Measurements from ENCODE around the gene CHCHD5. TPM values are rescaled to one million over a fixed set of nuclear protein-coding genes. Genes with fewer than 3 reads are reported as not detected.
"Not testable (repeated sequence)": the region's sequence is repeated elsewhere in the genome, so short reads cannot be mapped to it uniquely, and the experiment has no call there.

CHCHD5 gene
- total RNA-seq, result 10 to 100 TPM; 26.3 to 35.4 TPM

- peak; percentile 95 for DNase-seq (ENCODE audit: low spot score)
- no peaks in the 10 kb centered on the region for H3K27me3 ChIP-seq (replicated peaks; ENCODE audit: insufficient read depth)
- H3K9me3 ChIP-seq, result no peaks in the 10 kb centered on the region
- peak within 1 kb of the TSS; percentile 90 to 92 for H3K27ac ChIP-seq
- peak in 3 of 4 experiments; percentile 29 to 54 (median 50) for TF ChIP-seq CTCF (IDR thresholded peaks at IDR 0.05)
- peak; percentile 38 for TF ChIP-seq POLR2A (IDR thresholded peaks at IDR 0.05)
- peak; percentile 97 for TF ChIP-seq POLR2AphosphoS5 (IDR thresholded peaks at IDR 0.05)
- intact Hi-C loops (cut with DNase I), result loop anchor here (2.0 to 10.0 kb wide), 6 partner anchors 42 to 530 kb away; partner anchors contain the start of genes POLR1B, TMEM87B, TTL and ZC3H8
- WGBS, result under 1% methylated on average over 54 of the region's 54 CpGs
- peaks cover 5% of the 10 kb centered on the region for H3K4me1 ChIP-seq (replicated peaks)
- peak within 1 kb of the TSS; percentile 47 to 51 for H3K4me3 ChIP-seq
- H3K36me3 ChIP-seq, result no peaks in the 10 kb centered on the region
Measured at GRCh38 chr2:112584134-112584890, at the start of gene CHCHD5. TSS of gene CHCHD5 (plus strand) at chr2:112584609. CDS start at chr2:112584648, 39 bp downstream.

GRCh38 chr2:112534826-112535225, 49.6 kb upstream of the CHCHD5 start:
- no peaks in the 10 kb centered on the region for H3K36me3 ChIP-seq
- intact Hi-C loops (cut with DNase I), result no loop called here
- WGBS, result 73% methylated on average over 1 of the region's 1 CpG
- TF ChIP-seq CTCF (IDR thresholded peaks at IDR 0.05) (no peak), POLR2A (IDR thresholded peaks at IDR 0.05) (no peak), POLR2AphosphoS5 (IDR thresholded peaks at IDR 0.05) (no peak)
- H3K27me3 ChIP-seq (replicated peaks; ENCODE audit: insufficient read depth), result no peaks in the 10 kb centered on the region
- H3K4me3 ChIP-seq, result no peak overlapping the region
- no peak for DNase-seq (ENCODE audit: low spot score)
- no peaks in the 10 kb centered on the region for H3K9me3 ChIP-seq
- no peaks in the 10 kb centered on the region for H3K4me1 ChIP-seq (replicated peaks)
- H3K27ac ChIP-seq, result no peak overlapping the region

- H3K4me1 ChIP-seq (replicated peaks); H3K27ac ChIP-seq; H3K27me3 ChIP-seq (replicated peaks; ENCODE audit: insufficient read depth); intact Hi-C loops (cut with DNase I); H3K4me3 ChIP-seq; H3K9me3 ChIP-seq; H3K36me3 ChIP-seq; DNase-seq (ENCODE audit: low spot score): not testable (repeated sequence)
Measured at GRCh38 chr2:112536665-112537064, 47.7 kb upstream of the CHCHD5 start.

- H3K27me3 ChIP-seq (replicated peaks; ENCODE audit: insufficient read depth), result no peaks in the 10 kb centered on the region
- intact Hi-C loops (cut with DNase I), result no loop called here
- WGBS, result 66% methylated on average over 2 of the region's 2 CpGs
Measured at GRCh38 chr2:112539306-112539705, 45.1 kb upstream of the CHCHD5 start.

GRCh38 chr2:112540906-112541305, 43.5 kb upstream of the CHCHD5 start:
- no peak for DNase-seq (ENCODE audit: low spot score)
- intact Hi-C loops (cut with DNase I), result loop anchor here (5.0 kb wide), 1 partner anchor 41 kb away; the partner anchor contains the start of gene CHCHD5
- TF ChIP-seq CTCF (IDR thresholded peaks at IDR 0.05), result no peak
- no peak for TF ChIP-seq POLR2AphosphoS5 (IDR thresholded peaks at IDR 0.05)
- TF ChIP-seq POLR2A (IDR thresholded peaks at IDR 0.05), result no peak
- Histone ChIP-seq H3K27ac (no peak overlapping the region), H3K27me3 (replicated peaks; ENCODE audit: insufficient read depth) (no peaks in the 10 kb centered on the region), H3K9me3 (no peaks in the 10 kb centered on the region), H3K4me1 (replicated peaks) (peaks cover 5% of the 10 kb centered on the region), H3K4me3 (no peak overlapping the region), H3K36me3 (no peaks in the 10 kb centered on the region)
- WGBS, result 31% methylated on average over 2 of the region's 2 CpGs

More at GRCh38 chr2:112539306-112539705, 45.1 kb upstream of the CHCHD5 start:
- Histone ChIP-seq H3K36me3 (no peaks in the 10 kb centered on the region), H3K9me3 (no peaks in the 10 kb centered on the region), H3K4me1 (replicated peaks) (peaks cover 5% of the 10 kb centered on the region), H3K4me3 (no peak overlapping the region), H3K27ac (no peak overlapping the region)
- no peak for TF ChIP-seq POLR2AphosphoS5 (IDR thresholded peaks at IDR 0.05)
- no peak for TF ChIP-seq CTCF (IDR thresholded peaks at IDR 0.05)
- no peak for TF ChIP-seq POLR2A (IDR thresholded peaks at IDR 0.05)
- no peak for DNase-seq (ENCODE audit: low spot score)
